ENCODE data around the gene CDH4. TPM values are rescaled to one million over a fixed set of nuclear protein-coding genes. Genes with fewer than 3 reads are reported as not detected.

The CDH4 gene
- total RNA-seq, 1 donor: 0.18 TPM

- DNase-seq (ENCODE audit: low read depth): no peak
- H3K4me3 ChIP-seq (ENCODE audit: low read depth, low read length): no peak overlapping the region
- TF ChIP-seq CTCF (IDR thresholded peaks at IDR 0.05; ENCODE audit: insufficient read depth, low read length): no peak
Observed at GRCh38 chr20:61234224-61234890, 17.7 kb upstream of the CDH4 start.

GRCh38 chr20:61236713-61237112 is 15.3 kb upstream of the CDH4 start:
- TF ChIP-seq CTCF (IDR thresholded peaks at IDR 0.05; ENCODE audit: insufficient read depth, low read length): no peak
- DNase-seq (ENCODE audit: low read depth): no peak
- H3K4me3 ChIP-seq (ENCODE audit: low read depth, low read length): no peak overlapping the region

- TF ChIP-seq CTCF (IDR thresholded peaks at IDR 0.05; ENCODE audit: insufficient read depth, low read length): no peak
- no peak overlapping the region for H3K4me3 ChIP-seq (ENCODE audit: low read depth, low read length)
- DNase-seq (ENCODE audit: low read depth): no peak
Observed at GRCh38 chr20:61238813-61239212, 13.2 kb upstream of the CDH4 start.

- no peak for TF ChIP-seq CTCF (IDR thresholded peaks at IDR 0.05; ENCODE audit: insufficient read depth, low read length)
- H3K4me3 ChIP-seq (ENCODE audit: low read depth, low read length): no peak overlapping the region
- DNase-seq (ENCODE audit: low read depth): no peak
Observed at GRCh38 chr20:61240814-61241213, 11.2 kb upstream of the CDH4 start.

- TF ChIP-seq CTCF (IDR thresholded peaks at IDR 0.05; ENCODE audit: insufficient read depth, low read length): no peak
- DNase-seq (ENCODE audit: low read depth): no peak
- no peak overlapping the region for H3K4me3 ChIP-seq (ENCODE audit: low read depth, low read length)
Observed at GRCh38 chr20:61244213-61244612, 7.8 kb upstream of the CDH4 start.

GRCh38 chr20:61246269-61246668 is 5.8 kb upstream of the CDH4 start:
- TF ChIP-seq CTCF (IDR thresholded peaks at IDR 0.05; ENCODE audit: insufficient read depth, low read length): no peak
- no peak for DNase-seq (ENCODE audit: low read depth)
- no peak overlapping the region for H3K4me3 ChIP-seq (ENCODE audit: low read depth, low read length)

GRCh38 chr20:61249626-61250025 is 2.4 kb upstream of the CDH4 start:
- no peak for TF ChIP-seq CTCF (IDR thresholded peaks at IDR 0.05; ENCODE audit: insufficient read depth, low read length)
- no peak overlapping the region for H3K4me3 ChIP-seq (ENCODE audit: low read depth, low read length)
- DNase-seq (ENCODE audit: low read depth): no peak
